NCI-H2227 treated with DMSO at 0.1 percent for 48 hours (cell line): ENCODE data around the gene GPC6.

Experiments used
- DNase-seq: peaks from one replicate; lab custom pipeline; 2025; lab: John Stamatoyannopoulos, UW

Gene GPC6

DNA sequence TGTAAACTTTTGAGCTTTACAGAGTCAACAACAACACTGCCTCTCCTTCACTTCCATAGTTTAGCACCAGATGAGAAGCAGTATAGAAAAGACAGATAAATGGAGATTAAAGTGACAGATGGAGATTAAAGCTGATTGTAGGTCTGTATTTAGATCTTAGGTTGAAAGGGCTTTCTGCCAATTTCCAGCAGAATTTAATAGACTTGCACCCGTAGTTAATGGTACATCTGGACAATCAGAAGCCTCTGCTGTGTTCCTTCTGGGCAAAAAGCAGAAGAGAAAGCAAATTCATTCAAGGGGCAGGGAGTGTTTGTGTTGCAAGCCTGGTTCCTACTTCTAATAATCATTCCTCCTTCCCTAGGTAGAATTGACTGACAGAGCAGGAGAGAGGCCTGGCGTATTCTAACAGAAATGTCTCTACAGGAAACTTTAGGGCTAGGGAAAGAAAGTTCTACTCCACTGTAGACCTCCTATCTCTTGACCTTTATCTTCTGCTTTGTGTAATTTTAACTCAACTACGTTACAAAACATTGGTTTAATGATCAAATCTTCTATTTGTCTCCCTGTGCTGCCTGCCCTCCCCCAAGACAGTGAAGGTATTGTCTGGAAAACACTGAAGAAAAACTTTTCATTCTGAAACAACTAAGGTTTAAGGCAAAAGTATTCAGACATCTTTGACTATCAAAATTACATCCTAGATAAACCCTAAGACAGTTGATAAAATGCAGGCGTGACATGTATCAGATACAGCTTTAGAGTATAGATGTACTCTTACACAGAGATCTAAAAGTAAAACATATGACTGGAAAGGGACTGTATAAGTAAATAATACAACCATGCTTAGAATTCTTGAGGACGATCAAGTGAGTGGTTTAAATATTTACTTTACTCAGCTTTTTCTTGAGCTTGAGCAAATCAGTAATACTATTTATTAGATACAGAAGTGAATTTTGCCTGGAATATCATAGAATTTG lies 44.4 kb downstream of the GPC6 start:
- peak; percentile 63 for DNase-seq

DNA sequence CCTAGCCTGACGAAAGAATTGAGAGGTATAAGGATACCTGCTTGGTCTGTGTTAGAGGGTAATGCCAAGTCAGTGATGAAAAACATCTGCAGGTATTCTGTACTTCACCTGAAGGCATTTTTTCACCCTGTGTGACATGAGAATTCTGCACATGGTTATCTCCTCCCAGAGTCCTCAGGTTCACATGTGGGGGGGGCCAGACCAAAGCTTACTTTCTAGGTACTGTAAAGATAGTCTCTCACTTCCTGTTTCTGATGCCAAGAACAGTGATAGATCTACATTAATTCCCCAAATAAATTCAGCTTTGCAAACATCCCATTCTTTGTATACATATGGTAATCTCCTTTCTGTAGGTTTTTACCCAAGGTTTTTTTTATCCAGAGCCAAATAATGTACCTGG lies 53.4 kb downstream of the GPC6 start:
- no peak for DNase-seq

DNA sequence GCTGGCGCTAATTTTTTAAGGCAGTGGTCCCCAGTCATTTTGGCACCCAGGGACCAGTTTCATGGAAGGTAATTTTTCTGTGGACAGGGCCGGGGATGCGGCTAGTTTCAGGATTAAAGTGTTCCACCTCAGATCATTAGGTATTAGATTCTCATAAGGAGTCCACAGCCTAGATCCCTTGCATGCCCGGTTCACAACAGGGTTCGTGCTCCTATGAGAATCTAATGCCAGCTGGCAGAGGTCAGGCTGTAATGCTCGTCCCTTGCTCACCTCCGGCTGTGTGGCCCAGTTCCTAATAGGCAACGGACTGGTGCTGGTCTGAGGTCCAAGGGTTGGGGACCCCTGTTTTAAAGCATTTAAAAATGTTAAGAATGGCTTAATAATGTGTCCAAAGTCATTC lies 54.1 kb downstream of the GPC6 start:
- DNase-seq: no peak

DNA sequence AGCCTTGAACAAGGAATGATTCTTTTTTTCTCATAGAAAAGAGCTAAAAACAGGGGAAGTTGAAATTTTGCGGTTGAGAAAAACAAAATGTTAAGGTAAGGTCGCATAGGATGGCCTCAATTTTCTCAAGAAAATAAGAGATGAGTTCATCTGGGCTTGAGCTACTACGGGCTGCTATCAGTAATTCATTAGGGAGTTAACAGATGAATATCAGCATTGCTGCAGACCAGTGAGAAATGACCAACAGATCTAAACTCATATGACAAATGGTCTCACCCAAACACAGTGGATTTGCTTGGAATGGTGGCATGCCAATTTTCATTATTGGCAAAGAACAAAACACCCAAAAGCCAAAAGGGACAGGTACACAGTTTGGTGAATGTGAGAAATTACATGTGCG lies 56.6 kb downstream of the GPC6 start:
- DNase-seq: no peak

DNA sequence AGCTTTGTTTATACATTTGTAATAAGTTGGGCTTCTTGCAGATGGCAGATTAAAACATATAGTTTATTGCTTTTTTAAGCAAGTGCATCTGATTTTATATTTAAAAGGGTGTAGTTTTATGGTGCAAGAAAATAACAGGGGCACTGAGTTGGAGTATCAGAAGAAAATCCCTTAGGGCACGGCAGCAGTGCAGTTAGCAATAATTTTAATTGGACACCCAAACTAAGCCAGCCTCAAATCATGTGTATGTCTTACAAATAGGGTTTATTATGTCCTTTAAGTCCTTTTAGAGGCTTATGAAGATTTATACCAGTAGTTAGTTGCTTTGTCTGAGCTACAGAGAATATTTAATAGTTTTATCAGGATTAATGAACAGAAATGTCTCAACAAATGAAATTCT lies 57.5 kb downstream of the GPC6 start:
- no peak for DNase-seq

DNA sequence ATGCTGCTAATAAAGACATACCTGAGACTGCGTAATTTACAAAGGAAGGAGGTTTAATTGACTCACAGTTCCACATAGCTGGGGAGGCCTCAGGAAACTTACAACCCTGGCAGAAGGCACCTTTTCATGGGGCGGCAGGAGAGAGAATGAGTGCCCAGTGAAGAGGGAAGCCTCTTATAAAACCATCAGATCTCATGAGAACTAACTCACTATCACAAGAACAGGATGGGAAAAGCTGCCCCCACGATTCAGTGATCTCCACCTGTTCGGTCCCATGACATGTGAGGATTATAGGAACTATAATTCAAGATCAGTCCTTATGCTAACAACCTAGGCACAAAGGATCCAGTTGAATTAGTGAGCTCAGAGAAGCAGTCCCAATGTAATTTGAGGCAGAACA lies 59.4 kb downstream of the GPC6 start:
- DNase-seq: no peak

DNA sequence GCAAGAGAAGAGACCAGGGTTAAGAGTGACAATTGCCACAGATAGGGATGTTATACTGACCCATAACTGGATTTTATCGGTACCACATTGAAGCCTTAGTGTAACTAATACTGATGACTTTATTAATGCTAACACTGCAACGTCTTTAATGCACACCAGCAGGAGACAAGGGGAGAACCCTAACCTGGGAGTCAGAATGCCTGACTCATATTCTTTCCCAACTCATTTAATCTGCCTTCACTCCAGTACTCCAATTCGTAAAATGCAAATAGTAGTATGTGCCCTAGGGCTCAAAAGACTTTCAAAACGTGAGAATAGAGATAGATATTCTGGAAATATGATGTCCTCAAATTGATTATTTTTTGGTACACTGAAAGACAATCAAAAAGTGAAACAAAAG lies 62.4 kb downstream of the GPC6 start:
- DNase-seq: no peak

DNA sequence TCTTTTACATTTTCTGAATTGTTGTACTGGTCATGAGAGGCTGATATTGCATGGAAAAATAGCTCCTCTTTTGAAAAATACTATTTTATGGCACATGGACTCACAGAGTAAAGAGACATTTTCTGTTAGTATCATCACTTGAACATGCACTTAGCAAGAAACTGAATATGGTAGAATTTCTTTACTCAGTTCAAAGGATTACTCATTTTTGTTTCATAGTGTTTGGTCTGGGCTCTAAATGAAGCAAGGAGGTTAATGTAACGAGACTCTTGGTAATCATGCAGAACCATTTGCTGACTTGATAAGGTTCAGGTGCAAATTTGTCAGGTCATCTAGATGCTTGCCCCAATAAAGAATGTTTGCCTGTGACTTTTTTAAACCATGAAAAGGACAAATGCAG lies 63.2 kb downstream of the GPC6 start:
- DNase-seq: no peak

DNA sequence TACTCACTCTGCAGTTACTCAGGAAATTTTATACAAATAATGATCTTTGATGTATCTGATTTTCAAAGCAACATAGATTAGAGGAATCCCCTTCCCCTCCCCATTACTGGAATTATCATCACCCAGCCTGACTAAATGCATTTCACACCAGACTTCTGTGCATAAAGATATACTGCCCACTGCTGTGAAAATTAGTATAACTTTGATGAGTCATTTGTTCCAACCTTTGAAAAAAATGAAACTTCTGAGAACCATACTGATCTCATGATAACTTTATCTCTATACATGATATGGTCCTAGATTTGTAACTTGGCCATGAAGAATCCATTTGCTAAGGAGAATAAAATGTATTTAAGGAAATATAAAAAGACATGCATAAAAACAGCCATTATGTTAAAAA lies 63.9 kb downstream of the GPC6 start:
- DNase-seq: no peak

DNA sequence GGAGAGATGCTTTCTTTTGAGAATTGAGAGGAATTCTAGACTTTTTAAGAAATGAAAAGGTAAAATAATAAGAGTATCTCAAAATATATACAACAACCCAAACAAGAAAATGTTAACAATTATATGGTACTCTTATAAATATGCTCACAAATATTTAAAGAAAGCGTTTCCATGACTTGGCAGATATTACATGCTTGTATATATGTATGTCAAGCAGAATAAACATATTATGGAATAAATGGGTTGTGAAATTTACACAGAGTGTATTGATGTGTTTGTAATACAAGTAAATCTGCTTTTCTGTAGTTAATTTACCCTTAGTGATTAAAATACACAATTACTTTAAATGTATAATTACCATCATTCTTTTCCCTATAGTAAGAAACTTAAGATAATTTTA lies 65.8 kb downstream of the GPC6 start:
- no peak for DNase-seq

DNA sequence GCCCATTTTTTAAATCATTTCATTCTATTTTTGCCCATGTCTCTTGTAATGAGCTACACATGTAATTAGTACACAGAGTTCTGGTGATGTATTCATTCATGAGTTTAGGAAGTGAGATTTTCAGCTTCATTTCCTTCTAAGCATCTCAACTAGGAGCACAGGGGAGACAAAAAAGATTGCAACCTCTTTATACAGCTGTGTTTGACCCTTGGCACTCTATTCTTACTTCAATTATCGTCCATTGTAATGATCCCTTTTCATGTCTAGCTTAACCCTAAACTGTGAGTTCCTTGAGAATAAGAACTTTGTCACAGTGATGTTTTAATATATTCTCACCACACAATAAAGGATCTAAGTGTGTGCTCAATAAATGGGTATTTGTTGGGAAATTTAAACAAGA lies 67.1 kb downstream of the GPC6 start:
- DNase-seq: no peak

DNA sequence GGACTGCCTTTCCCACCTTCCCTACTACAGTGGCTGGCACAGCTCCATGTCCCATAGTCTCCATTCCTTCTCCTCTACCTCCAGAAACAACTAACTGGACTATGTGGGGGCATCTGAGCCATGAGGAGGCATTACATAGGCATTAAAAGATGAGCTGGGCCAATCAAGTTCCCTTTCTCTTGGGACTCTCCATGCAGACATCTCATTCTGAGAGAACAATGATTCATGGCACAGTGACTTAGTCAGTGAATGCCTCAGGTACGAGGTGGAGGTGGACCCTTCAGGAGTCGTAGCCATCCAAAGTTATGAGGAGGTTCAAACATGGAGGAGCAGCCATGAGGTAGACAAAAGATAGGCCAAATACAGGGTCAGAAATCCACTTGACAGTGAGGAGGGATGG lies 70.0 kb downstream of the GPC6 start:
- DNase-seq: no peak

DNA sequence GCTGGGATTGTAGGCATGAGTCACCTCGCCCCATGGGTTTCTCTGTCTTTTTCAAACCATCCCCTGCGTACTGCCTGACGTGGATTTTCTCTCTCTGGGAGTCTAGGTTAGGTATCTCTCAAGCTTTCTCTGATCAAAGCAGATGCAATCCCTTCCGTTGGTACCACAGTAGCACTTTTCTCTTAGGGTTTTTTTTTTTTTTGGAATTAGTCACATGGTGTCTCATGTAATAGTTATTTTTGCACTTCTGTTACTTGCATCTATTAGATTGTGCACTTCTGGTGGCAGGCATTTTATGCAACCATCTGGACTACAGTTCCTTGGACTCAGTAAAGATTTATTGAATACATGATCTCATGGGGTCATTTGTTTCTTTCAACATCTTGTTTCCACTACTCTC lies 72.1 kb downstream of the GPC6 start:
- DNase-seq: no peak

DNA sequence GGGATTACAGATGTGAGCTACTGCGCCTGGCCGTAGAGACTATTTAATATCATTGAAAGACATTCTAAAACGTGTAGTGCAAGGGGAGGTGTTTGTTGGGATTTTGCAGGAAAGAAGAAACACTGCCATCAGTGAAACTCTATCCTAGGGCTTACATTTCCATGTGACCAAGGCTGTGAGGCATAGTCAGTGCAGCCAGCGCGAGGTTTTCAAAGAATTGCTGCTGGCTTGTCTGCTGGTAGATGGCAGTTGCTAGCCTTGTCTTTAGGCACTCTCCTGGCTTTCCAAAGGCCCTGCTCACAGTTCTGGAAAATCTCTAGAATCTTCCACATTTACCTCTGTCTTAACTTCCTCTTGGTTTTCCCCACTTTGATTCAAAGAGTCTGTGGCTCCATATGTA lies 77.5 kb downstream of the GPC6 start:
- no peak for DNase-seq

DNA sequence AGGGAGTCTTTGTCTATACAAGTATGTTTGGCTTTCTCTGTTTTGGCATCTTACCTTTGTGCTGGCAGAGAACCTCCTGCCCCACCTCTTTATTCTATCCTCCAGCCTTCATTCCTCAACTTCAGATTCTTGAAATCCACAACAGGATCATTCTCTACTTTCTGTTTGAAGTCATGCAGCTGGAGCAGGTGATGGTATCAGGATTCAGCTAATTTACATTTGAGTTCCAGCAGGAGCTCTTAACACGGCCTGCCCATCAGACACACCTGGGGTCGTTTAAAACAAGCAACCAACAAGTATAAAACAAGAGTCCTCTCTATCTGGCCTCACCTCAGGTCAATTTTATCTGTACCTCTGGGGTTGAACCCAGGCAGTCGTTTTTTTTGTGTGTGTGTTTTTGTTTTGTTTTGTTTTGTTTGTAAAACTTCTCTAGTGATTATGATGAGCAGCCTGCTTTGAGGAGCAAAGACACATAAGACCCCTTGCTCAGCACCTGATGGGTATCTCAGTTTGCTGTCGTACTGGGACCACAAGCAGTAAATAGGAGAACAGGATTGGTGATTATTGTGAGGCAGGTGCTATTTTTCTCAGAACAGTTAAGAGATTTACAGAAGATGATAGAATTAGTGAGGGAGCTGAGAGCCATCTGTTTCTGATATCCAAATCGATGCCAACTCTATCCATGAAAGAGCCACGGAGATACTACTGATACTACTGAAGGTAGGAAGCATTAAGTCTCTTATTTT lies 78.4 kb downstream of the GPC6 start:
- no peak for DNase-seq

DNA sequence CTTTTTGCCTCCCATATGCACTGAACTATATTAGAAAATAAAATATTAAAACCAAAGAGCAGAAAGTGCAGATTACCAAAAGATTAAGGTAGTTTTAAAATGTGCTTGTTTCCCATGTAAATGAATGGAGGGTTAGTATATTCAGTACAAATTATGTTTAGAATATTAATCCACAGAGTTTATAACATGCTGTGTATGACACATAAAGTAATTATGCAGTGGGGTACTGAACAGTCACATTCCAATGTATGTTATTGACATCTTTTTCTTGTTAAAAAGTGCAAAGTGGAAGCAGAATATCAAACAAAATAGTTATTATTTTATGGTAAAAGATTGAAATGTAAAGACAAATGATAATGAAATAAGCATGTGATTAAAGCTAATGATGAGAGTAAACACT lies 79.3 kb downstream of the GPC6 start:
- DNase-seq: no peak

DNA sequence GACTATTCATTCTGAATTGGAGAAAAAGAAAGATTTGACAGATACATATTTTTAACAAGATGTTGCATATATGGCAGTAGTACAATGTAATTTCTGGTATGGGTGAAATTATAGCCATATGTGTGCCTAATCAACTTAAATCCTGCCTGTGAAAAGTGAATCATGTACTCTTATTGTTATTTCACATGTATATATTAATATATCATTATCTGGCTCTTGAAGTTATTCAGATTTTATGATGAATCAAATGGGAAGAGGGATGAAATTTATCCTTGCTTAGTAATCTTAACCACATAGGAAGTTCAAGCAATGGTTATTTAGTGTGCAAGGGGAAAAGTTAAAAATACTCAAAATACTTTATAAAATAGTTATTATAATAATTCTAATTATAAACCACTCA lies 80.5 kb downstream of the GPC6 start:
- DNase-seq: no peak

DNA sequence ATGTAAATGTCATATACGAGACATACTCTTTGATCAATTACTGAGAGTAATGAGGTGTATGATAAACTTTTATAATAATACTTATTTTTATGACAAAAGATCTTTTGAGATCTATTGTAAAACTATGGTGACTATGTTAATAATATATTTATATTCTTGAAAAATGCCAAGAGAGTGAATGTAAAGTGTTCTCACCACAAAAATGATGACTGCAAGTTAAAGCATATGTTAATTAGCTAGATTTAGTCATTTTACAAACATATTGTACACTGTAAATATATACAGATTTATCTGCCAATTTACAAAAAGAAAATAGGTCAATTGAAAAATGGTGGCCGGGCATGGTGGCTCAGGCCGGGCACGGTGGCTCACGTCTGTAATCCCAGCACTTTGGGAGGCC lies 81.0 kb downstream of the GPC6 start:
- no peak for DNase-seq

DNA sequence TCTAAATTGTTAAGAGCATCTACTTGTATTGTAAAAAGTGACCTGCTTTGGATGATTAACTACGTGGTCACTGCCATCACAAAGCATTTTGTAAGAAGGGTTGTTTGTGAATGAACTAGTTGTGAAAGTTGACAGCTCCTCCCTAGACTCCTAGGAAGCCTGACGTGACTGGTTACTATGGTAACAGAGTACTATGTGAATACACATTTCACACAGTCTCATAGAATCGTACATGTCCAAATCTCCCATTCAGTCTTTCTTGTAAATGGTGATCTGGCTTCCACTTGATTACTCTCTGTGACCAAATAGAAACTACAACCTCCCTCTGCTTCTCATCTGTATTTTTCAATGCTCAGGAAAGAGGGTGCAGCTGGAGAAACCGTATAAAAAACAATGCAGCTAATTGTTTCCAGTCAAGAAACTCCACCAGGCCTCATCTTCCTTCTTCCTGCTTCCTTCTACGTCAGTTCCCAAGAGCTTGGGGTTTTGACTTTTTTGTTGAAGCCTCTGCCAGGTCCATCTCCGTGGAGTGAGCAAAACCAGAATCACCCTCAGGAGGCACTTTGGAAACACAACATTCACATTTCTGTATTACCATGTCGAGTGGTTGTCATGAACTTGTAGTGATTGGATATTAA lies 83.4 kb downstream of the GPC6 start:
- DNase-seq: no peak

DNA sequence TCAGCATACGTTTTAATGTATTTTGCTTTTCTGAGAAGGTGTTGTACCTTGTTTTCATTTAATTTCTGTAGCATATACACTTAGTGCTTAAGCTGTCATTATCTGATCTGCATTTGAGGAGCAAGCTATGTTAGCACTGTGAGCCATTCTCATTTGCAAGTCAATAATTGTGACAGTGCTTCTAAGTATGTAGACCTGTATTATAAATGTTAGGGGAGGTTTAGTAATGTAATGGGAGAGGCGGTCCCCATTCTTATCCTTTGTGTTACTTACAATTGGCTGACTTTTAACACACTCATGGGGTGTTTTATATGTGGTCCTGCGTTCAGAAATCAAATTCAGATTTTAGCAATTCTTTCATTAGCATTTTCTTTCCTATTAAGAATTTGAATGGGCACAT lies 90.2 kb downstream of the GPC6 start:
- DNase-seq: no peak

DNA sequence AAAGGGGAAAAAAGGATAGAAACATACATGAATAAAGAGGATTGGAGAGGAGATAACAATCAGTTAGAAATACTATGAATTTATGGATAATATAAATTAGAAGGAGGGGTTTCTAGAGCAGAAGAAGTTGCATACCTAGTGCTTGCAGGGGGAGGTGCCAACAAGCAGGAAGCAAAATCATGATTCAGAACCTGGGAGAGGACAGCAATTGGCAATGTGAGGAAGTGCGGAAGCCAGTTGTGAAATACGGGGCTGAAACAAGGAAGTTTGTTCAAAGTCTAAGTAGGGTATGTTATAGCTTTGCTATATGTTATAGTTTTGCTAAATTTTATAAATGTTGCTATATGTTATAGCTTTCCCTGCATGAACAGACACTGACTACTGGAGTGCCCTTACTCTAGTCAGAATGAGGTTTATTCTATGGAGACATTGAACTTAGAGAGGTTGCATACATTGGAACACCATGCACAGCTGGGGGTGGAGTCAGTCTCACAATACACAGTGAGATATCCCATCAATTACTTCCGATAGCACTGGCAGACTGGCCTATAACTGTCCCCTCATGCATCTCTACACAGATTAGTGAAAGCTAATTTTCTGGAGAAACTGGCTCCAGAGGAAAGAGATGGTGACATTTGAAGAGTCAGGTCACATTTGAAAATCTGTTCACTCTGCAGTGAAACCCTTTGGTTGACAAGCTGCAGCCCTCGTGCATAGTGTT lies 92.1 kb downstream of the GPC6 start:
- no peak for DNase-seq

DNA sequence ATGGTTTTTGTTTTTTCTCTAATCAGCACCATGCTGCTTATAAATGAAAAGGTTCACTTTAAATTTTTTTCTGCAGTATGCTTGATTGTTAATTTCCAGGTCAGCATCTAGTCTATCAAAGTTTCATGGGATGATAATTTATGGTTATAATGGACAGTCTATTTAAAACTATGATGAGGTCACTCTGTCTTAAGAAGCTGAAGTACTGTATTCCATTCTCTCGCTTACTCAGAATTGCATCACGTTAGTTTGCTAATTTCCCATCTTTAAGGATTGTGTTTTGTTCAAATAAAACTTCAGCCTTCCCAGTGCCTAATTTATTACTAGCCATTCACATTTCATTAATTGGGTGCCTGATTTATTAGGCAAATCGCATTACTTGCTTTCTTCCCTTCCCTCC lies 94.3 kb downstream of the GPC6 start:
- no peak for DNase-seq
